GM12873 (cell line): ENCODE measurements around the gene ST8SIA1.

Experiments
- CTCF ChIP-seq: IDR thresholded peaks from 2 replicates; pipeline ENCODE4 v1.5.1; 2012; ENCODE audit warnings: low read depth, mild to moderate bottlenecking, moderate library complexity, low read length, control low read depth; ENCODE audit not compliant: insufficient read depth; ENCODE audit errors: missing control alignments

ST8SIA1 gene

DNA sequence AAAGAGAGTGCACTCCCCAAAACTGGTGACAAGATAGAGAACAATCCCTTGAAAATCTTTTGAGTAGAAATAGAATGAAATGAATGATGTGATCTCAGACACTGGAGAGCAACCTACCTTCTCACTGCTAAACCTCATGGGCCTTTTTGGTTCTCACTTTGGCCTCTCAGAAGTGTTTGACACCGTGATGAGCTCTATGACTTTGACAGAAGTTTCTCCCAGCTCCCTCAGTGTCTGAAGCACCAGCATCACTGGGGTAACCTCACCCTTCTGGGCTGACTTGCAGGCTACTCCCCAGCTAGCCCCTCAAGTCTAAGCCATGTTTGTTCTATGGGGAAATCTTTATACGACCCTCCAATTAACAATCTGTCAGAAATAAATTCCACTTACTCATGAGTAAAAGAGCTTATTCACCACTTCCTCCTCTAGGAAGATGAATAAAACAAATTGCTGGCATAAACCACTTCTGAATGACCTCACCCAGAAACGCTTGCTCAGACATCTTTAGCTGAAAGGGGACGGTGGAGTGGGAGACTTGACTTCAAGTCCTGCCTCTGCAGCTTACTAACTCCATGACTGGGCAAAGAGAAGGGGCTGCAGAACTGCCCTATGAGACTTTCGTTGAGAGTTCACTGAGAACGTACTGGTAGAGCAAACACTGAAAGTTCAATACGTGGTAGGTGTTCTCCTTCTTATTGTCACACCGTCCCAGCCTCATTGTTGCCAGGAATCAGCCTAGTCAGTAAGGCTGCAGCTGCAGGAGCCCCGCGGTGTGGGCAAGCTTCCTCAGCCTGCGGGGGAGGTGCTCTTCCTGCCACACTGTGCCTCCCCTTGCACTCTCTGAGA, 46.5 kb downstream of the ST8SIA1 start:
- TF ChIP-seq CTCF = no peak

DNA sequence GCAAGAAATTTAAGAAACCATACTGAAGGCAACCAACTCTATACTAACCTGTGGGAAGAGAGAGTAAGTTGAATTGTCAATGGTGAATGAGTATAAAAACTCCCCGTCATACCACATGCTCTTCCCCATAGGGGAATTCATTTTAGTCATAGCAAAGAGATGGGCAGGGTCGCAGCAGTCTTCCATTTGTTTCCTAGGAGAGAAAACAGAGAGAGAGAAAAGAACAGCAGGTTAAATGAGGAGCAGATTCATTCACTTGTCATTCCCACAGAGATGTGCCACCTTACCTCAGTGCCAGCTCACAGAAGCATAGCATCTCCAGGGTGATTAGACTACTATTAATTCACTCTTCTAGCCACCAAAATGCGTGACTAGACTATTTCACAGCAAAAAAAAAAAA, 47.4 kb downstream of the ST8SIA1 start:
- no peak for TF ChIP-seq CTCF

DNA sequence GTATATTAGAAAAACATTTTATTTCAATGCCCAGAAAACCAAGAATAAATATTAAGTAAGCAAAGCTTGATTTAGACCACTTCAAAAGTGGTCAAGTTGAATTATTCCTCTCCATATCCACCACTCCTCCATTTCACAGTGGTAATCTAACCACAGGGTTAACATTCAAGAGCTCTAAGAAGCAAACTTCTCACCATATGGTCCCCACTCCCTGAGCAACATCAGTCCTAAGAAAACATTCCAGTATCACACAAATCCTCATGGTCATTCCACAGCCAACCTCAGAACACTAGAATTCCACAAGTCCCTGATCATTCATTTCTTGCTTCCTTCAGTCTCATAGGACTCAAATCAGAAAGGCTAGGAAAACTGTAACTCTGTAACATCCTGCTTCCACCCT, 47.9 kb downstream of the ST8SIA1 start:
- TF ChIP-seq CTCF = no peak

DNA sequence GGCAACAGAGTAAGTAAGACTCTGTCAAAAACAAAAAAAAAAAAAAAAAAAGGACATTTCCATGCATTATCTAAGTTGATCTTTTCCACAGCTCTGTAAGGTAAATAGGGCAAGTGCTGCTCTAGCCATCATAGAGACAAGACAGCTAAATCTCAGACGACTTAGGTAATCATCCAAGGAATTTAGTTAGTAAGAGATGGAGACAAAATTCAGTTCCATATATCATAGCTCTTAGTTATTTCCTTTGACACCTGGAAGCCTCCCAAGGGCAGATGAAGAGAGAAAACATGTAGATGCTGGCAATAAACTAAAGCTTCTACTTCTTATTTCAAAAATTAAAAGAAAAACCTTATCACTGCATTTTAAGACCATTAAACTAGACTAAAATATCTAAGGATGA, 48.7 kb downstream of the ST8SIA1 start:
- TF ChIP-seq CTCF = no peak

DNA sequence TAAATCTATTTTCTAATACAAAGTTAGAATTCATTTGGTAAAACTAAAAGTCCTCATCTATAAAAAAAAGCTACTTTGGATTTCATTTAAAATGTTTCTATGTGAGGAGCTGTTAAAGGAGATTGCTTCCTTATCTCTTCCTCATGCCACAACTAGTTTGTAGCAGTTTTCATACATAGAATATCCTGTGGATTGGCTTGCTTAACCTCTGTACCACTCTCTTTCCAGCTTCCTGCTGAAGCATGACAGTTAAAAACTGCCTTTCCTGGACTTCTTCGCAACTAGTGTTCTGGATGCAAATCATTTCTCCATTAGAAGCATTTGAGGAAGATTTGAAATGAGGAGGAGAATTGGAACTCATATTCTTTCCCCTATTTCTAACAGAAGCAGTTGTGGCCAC, 49.6 kb downstream of the ST8SIA1 start:
- no peak for TF ChIP-seq CTCF

GRCh38 chr12:22283508-22283907, 51.0 kb downstream of the ST8SIA1 start:
- TF ChIP-seq CTCF = no peak

GRCh38 chr12:22283006-22283506, 51.5 kb downstream of the ST8SIA1 start:
- no peak for TF ChIP-seq CTCF
